ENCODE data around the gene DNAH10.

DNA sequence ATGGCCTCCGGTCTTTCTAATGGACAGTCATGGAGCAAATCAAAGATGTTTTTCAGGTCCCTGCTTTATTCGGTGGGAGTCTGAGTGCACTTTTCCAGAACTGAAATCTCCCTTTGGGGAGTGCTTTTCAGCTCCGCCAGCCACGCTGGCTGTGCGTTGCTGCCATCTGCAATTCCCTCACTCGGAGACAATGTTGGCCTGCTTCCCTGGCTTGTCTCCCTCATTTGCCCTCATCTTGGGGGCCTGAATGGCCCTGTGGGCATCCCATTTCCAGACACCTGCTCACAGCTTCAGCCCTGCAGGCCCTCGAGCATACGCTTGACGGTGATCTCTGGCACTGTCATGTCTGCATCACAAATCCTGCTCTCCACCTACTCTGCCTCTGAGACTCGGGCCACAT lies 106.7 kb downstream of the DNAH10 start:
- TF ChIP-seq, protein P1, sequence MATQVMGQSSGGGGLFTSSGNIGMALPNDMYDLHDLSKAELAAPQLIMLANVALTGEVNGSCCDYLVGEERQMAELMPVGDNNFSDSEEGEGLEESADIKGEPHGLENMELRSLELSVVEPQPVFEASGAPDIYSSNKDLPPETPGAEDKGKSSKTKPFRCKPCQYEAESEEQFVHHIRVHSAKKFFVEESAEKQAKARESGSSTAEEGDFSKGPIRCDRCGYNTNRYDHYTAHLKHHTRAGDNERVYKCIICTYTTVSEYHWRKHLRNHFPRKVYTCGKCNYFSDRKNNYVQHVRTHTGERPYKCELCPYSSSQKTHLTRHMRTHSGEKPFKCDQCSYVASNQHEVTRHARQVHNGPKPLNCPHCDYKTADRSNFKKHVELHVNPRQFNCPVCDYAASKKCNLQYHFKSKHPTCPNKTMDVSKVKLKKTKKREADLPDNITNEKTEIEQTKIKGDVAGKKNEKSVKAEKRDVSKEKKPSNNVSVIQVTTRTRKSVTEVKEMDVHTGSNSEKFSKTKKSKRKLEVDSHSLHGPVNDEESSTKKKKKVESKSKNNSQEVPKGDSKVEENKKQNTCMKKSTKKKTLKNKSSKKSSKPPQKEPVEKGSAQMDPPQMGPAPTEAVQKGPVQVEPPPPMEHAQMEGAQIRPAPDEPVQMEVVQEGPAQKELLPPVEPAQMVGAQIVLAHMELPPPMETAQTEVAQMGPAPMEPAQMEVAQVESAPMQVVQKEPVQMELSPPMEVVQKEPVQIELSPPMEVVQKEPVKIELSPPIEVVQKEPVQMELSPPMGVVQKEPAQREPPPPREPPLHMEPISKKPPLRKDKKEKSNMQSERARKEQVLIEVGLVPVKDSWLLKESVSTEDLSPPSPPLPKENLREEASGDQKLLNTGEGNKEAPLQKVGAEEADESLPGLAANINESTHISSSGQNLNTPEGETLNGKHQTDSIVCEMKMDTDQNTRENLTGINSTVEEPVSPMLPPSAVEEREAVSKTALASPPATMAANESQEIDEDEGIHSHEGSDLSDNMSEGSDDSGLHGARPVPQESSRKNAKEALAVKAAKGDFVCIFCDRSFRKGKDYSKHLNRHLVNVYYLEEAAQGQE (IDR thresholded peaks at IDR 0.05; ENCODE audit: low read depth): no peak
- TF ChIP-seq RAD21 (IDR thresholded peaks at IDR 0.05; ENCODE audit: low read depth) (no peak), EP300 (IDR thresholded peaks at IDR 0.05; ENCODE audit: borderline replicate concordance) (no peak), TAF1 (IDR thresholded peaks at IDR 0.05; ENCODE audit: low read depth) (no peak), FOXM1 (IDR thresholded peaks at IDR 0.05; ENCODE audit: borderline replicate concordance, low read depth) (no peak), TCF12 (IDR thresholded peaks at IDR 0.05; ENCODE audit: low read depth) (no peak), ZBTB7A (IDR thresholded peaks at IDR 0.05; ENCODE audit: low read depth) (no peak), EGR1 (IDR thresholded peaks at IDR 0.05) (no peak), TEAD4 (IDR thresholded peaks at IDR 0.05) (no peak), CREB1 (IDR thresholded peaks at IDR 0.05; ENCODE audit: low read depth) (no peak), CEBPB (IDR thresholded peaks at IDR 0.05) (no peak), NFIC (IDR thresholded peaks at IDR 0.05) (no peak)
- TF ChIP-seq, protein P2, sequence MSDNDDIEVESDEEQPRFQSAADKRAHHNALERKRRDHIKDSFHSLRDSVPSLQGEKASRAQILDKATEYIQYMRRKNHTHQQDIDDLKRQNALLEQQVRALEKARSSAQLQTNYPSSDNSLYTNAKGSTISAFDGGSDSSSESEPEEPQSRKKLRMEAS (IDR thresholded peaks at IDR 0.05): no peak
- TF ChIP-seq, protein P3, sequence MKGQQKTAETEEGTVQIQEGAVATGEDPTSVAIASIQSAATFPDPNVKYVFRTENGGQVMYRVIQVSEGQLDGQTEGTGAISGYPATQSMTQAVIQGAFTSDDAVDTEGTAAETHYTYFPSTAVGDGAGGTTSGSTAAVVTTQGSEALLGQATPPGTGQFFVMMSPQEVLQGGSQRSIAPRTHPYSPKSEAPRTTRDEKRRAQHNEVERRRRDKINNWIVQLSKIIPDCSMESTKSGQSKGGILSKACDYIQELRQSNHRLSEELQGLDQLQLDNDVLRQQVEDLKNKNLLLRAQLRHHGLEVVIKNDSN (IDR thresholded peaks at IDR 0.05): no peak

Data from Ishikawa (cell line).